B cell (primary cell): Measurements from ENCODE around the gene MED26. TPM values are rescaled to one million over a fixed set of nuclear protein-coding genes. Genes with fewer than 3 reads are reported as not detected.

Source experiments
- ATAC-seq: fragments of 200-7000 bp; cut with Tn5 transposase; one replicate; pipeline ENCODE4 v1.10.0; 2021; ENCODE audit warnings: low read depth, mild to moderate bottlenecking, moderate number of reproducible peaks, moderate library complexity
- CTCF ChIA-PET: fragments of 350-600 bp; sonication (Branson Sonifier 250); formaldehyde crosslinking; loops from one replicate; lab custom pipeline; 2021; ENCODE audit warnings: antibody characterized with exemption, inconsistent platforms; lab: Charles Lee
- POLR2A ChIA-PET: fragments of 350-600 bp; sonication (Branson Sonifier 250); formaldehyde crosslinking; loops from one replicate; lab custom pipeline; 2021; ENCODE audit warnings: antibody characterized with exemption; lab: Charles Lee
- DNase-seq: peaks from one replicate; pipeline ENCODE4 v3.0.0; 2013
- H2AFZ ChIP-seq: 2 replicates; pipeline ENCODE4 v1.6.1; 2012; ENCODE audit warnings: mild to moderate bottlenecking, low read depth, low read length; ENCODE audit not compliant: insufficient read depth, poor library complexity, severe bottlenecking
- H3K27ac ChIP-seq, 2 donors: 1 replicate in 1 of 2; 2 replicates in 1 of 2; pipeline ENCODE4 v1.5.1; 2012 to 2013; ENCODE audit warnings: low read length in 2 of 2, mild to moderate bottlenecking in 2 of 2, moderate library complexity in 1 of 2
- H3K27me3 ChIP-seq, 4 experiments: fragments of 200-600 bp in 1 of 4; sonication (generic) in 1 of 4; replicated peaks in 1 of 4; 1 replicate in 2 of 4; 2 replicates in 2 of 4; pipeline versions ENCODE4 v1.6.1 to v1.7.0; 2013 to 2016; ENCODE audit warnings: low read length in 3 of 4, mild to moderate bottlenecking in 2 of 4, mixed read lengths in 1 of 4, moderate library complexity in 1 of 4; ENCODE audit not compliant: insufficient read depth in 4 of 4, control insufficient read depth in 3 of 4; ENCODE audit errors: control extremely low read depth in 1 of 4
- H3K36me3 ChIP-seq, 2 experiments: replicated peaks in 1 of 2; 1 replicate in 1 of 2; 2 replicates in 1 of 2; pipeline versions ENCODE4 v1.6.1 to v1.7.1; 2013; ENCODE audit warnings: low read length in 1 of 2; ENCODE audit not compliant: insufficient read depth in 2 of 2, control insufficient read depth in 1 of 2; ENCODE audit errors: control extremely low read depth in 1 of 2, extremely low read depth in 1 of 2
- H3K4me1 ChIP-seq, 2 donors: fragments of 200-600 bp in 1 of 2; sonication (generic) in 1 of 2; 1 replicate in 1 of 2; 2 replicates in 1 of 2; pipeline versions ENCODE4 v1.5.1 to v1.6.1; 2013 to 2017; ENCODE audit warnings: low read length in 2 of 2; ENCODE audit not compliant: control insufficient read depth in 2 of 2, insufficient read depth in 2 of 2
- H3K4me2 ChIP-seq: replicated peaks from 2 replicates; pipeline ENCODE3; 2012; ENCODE audit warnings: mild to moderate bottlenecking, low read depth, low read length; ENCODE audit not compliant: poor library complexity, severe bottlenecking
- H3K4me3 ChIP-seq, 5 experiments: fragments of 200-600 bp in 1 of 5; sonication (generic) in 1 of 5; 1 replicate in 3 of 5; 2 replicates in 2 of 5; pipeline versions ENCODE4 v1.5.1 to v1.7.0; 2011 to 2016; ENCODE audit warnings: low read length in 4 of 5, mild to moderate bottlenecking in 4 of 5, low read depth in 2 of 5, control low read depth in 1 of 5, moderate library complexity in 1 of 5; ENCODE audit not compliant: insufficient read depth in 1 of 5; ENCODE audit errors: control extremely low read depth in 1 of 5, extremely low read depth in 1 of 5
- H3K79me2 ChIP-seq: fragments of 200-600 bp; sonication (generic); one replicate; pipeline ENCODE4 v1.6.0; 2016; ENCODE audit warnings: low read length; ENCODE audit not compliant: control insufficient read depth, insufficient read depth
- H3K9ac ChIP-seq: fragments of 200-600 bp; sonication (generic); 2 replicates; pipeline ENCODE4 v1.6.1; 2017; ENCODE audit warnings: mild to moderate bottlenecking, low read length, moderate library complexity
- H3K9me3 ChIP-seq, 3 donors: one replicate each; pipeline versions ENCODE4 v1.6.1 to v1.7.1; 2013; ENCODE audit warnings: low read length in 2 of 3; ENCODE audit not compliant: control insufficient read depth in 2 of 3, insufficient read depth in 1 of 3; ENCODE audit errors: control extremely low read depth in 1 of 3
- H4K20me1 ChIP-seq: 2 replicates; pipeline ENCODE4 v1.6.0; 2012; ENCODE audit warnings: mild to moderate bottlenecking, low read length; ENCODE audit not compliant: insufficient read depth, control insufficient read depth, poor library complexity, severe bottlenecking
- H3K27ac Mint-ChIP-seq: one replicate; pipeline ENCODE4 v1.8.0; 2021; ENCODE audit warnings: mixed read lengths
- H3K27me3 Mint-ChIP-seq: one replicate; pipeline ENCODE4 v1.8.0; 2021; ENCODE audit warnings: mixed read lengths
- H3K4me1 Mint-ChIP-seq: one replicate; pipeline ENCODE4 v1.8.0; 2021; ENCODE audit warnings: mixed read lengths
- H3K4me3 Mint-ChIP-seq: one replicate; pipeline ENCODE4 v1.8.0; 2021; ENCODE audit warnings: mixed read lengths
- H3K9me3 Mint-ChIP-seq: one replicate; pipeline ENCODE4 v1.8.0; 2022; ENCODE audit warnings: mixed read lengths; ENCODE audit not compliant: insufficient read depth
- EZH2 ChIP-seq: IDR thresholded peaks from 2 replicates; pipeline ENCODE4 v1.6.1; 2012; ENCODE audit warnings: borderline replicate concordance, low read depth, mild to moderate bottlenecking, moderate library complexity, low read length; ENCODE audit not compliant: insufficient read depth, poor library complexity, severe bottlenecking
- WGBS: methylation state at CpG from one replicate; pipeline ENCODE4 v1.1.5; 2013; ENCODE audit warnings: missing lambda C conversion rate; ENCODE audit not compliant: insufficient coverage; 5-methylcytosine and 5-hydroxymethylcytosine counted together
- intact Hi-C: fragments of 100-400 bp; cut with micrococcal nuclease; formaldehyde crosslinking; loops from one replicate; pipeline ENCODE4 v1.10.0; 2022
- polyA plus RNA-seq: library from polyadenylated mRNA; depleted of rRNA; stranded (reverse); fragments of >200 nt; gene quantifications from 2 replicates; pipeline ENCODE4 v1.2.3, GENCODE V29; 2012
- total RNA-seq, 2 donors: library from RNA; stranded (reverse); fragments of 120-200 nt in 1 of 2; gene quantifications; 1 replicate in 1 of 2; 2 replicates in 1 of 2; pipeline versions ENCODE4 v1.2.3 to v1.2.4, GENCODE V29; 2013 to 2022
- TF ChIP-seq, protein P1 (sequence below): fragments of 200-600 bp; IDR thresholded peaks from one replicate; pipeline ENCODE4 v1.8.0; 2022; ENCODE audit warnings: antibody characterized with exemption, mild to moderate bottlenecking

The MED26 gene
- total and polyA plus RNA-seq, 2 donors (not counting 1 experiment from before 2014, with no cell fraction given): 15.6 to 33.6 TPM

DNA sequence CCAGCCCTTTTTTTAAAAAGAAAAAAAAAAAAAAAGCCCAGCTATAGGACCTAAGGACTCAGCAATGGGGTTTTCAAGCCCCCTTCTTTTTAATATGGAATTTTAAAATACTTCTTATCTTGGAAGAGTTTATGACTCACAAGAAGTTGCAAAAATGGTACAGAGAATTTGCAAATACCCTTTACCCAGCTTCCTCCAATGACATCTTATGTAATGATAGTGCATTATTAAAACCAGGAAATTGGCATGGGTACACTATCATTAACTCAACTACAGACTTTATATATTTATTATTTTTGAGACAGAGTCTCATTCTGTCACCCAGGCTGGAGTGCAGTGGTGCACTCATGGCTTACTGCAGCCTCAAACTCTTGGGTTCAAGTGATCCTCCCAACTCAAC lies 49.1 kb upstream of the MED26 start:
- Mint-ChIP-seq H3K27ac (no peak overlapping the region), H3K27me3 (no peaks in the 10 kb centered on the region), H3K9me3 (peaks cover 6% of the 10 kb centered on the region), H3K4me1 (no peaks in the 10 kb centered on the region), H3K4me3 (no peak overlapping the region)
- Histone ChIP-seq H3K27me3 (no peaks in the 10 kb centered on the region), H3K4me1 (no peaks in the 10 kb centered on the region), H3K4me2 (no peak overlapping the region), H3K36me3 (peaks cover 1 to 16% of the 10 kb centered on the region in 2 experiments), H3K79me2 (no peaks in the 10 kb centered on the region), H3K9me3 (peaks cover 0 to 19% (median 16%) of the 10 kb centered on the region in 3 donors), H2AFZ (no peak overlapping the region), H3K4me3 (no peak overlapping the region), H3K9ac (no peak overlapping the region), H4K20me1 (no peaks in the 10 kb centered on the region), H3K27ac (no peak overlapping the region)
- ChIA-PET CTCF (interaction anchor here (0.7 kb wide), 1 partner anchor 223 kb away, joined by 4 read pairs; no protein-coding TSS in a partner anchor), POLR2A (no interaction called here)
- intact Hi-C loops: no loop called here
- no peak for DNase-seq
- no peak for ATAC-seq
- TF ChIP-seq, protein P1, sequence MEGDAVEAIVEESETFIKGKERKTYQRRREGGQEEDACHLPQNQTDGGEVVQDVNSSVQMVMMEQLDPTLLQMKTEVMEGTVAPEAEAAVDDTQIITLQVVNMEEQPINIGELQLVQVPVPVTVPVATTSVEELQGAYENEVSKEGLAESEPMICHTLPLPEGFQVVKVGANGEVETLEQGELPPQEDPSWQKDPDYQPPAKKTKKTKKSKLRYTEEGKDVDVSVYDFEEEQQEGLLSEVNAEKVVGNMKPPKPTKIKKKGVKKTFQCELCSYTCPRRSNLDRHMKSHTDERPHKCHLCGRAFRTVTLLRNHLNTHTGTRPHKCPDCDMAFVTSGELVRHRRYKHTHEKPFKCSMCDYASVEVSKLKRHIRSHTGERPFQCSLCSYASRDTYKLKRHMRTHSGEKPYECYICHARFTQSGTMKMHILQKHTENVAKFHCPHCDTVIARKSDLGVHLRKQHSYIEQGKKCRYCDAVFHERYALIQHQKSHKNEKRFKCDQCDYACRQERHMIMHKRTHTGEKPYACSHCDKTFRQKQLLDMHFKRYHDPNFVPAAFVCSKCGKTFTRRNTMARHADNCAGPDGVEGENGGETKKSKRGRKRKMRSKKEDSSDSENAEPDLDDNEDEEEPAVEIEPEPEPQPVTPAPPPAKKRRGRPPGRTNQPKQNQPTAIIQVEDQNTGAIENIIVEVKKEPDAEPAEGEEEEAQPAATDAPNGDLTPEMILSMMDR: no peak
- no peak for TF ChIP-seq EZH2

DNA sequence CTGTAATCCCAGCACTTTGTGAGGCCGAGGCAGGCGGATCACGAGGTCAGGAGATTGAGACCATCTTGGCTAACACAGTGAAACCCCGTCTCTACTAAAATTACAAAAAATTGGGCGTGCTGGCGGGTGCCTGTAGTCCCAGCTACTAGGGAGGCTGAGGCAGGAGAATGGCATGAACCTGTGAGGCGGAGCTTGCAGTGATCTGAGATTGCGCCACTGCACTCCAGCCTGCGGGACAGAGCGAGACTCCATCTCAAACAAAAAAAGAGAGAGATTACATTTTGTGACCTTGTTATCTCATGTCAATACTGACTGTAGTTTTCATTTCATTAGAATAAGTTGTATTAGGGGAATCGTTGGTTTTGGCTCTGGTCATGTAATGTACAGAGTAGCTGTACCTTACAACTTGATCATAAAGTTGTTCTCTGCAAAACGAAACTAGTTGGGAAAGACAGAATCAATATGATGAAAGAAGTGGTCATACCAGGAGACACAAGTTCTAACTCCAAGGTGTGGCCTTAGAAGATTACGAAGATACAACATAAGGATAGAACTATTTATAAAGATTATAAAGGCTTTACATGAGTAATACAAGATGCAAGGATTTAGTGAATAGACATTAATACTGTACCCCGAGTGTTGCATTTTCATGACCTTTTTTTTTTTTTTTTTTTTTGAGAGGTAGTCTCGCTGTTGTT lies 48.2 kb upstream of the MED26 start:
- WGBS: 99% methylated on average over 7 of the region's 15 CpGs
- H3K4me1 Mint-ChIP-seq: no peaks in the 10 kb centered on the region

More for the DNA sequence above, 48.2 kb upstream of the MED26 start:
- H3K9me3 Mint-ChIP-seq: peaks cover 1% of the 10 kb centered on the region
- Histone ChIP-seq H3K36me3 (peaks cover 0 to 12% of the 10 kb centered on the region in 2 experiments), H3K79me2 (no peaks in the 10 kb centered on the region), H3K9ac (no peak overlapping the region), H3K4me2 (no peak overlapping the region), H3K4me3 (no peak overlapping the region), H2AFZ (no peak overlapping the region), H4K20me1 (no peaks in the 10 kb centered on the region), H3K9me3 (peaks cover 0 to 11% (median 9%) of the 10 kb centered on the region in 3 donors), H3K27me3 (no peaks in the 10 kb centered on the region), H3K27ac (no peak overlapping the region), H3K4me1 (no peaks in the 10 kb centered on the region)
- H3K4me3 Mint-ChIP-seq: no peak overlapping the region
- ATAC-seq (no peak), DNase-seq (no peak)
- ChIA-PET POLR2A (no interaction called here), CTCF (interaction anchor here (0.7 kb wide), 1 partner anchor 222 kb away, joined by 4 read pairs; no protein-coding TSS in a partner anchor)
- TF ChIP-seq, protein P1: no peak
- TF ChIP-seq EZH2: no peak
- no peak overlapping the region for H3K27ac Mint-ChIP-seq
- H3K27me3 Mint-ChIP-seq: no peaks in the 10 kb centered on the region
- intact Hi-C loops: no loop called here
